HEK293 (cell line): ENCODE results near the gene GNB3.

Experiments
- BCL11A ChIP-seq: fragments of 450-650 bp; formaldehyde crosslinking; IDR thresholded peaks from 2 replicates; pipeline ENCODE4 v1.5.1; 2016; ENCODE audit warnings: low read depth, missing biosample characterization, missing genetic modification characterization
- HOXD13 ChIP-seq: sonication (generic); formaldehyde crosslinking; IDR thresholded peaks from 2 replicates; pipeline ENCODE4 v1.8.0; 2022; ENCODE audit warnings: missing genetic modification reagents, borderline replicate concordance
- RBAK ChIP-seq: fragments of 450-650 bp; formaldehyde crosslinking; IDR thresholded peaks from 2 replicates; pipeline ENCODE4 v1.5.1; 2016; ENCODE audit warnings: missing biosample characterization, missing genetic modification characterization
- SALL2 ChIP-seq: fragments of 450-650 bp; formaldehyde crosslinking; IDR thresholded peaks from 2 replicates; pipeline ENCODE4 v1.5.0; 2017; ENCODE audit warnings: missing biosample characterization, mild to moderate bottlenecking, missing genetic modification characterization, borderline replicate concordance
- TSHZ1 ChIP-seq: fragments of 450-650 bp; formaldehyde crosslinking; IDR thresholded peaks from 2 replicates; pipeline ENCODE4 v1.5.1; 2016; ENCODE audit warnings: missing biosample characterization, missing genetic modification characterization, borderline replicate concordance
- ZBTB10 ChIP-seq: fragments of 450-650 bp; formaldehyde crosslinking; IDR thresholded peaks from 2 replicates; pipeline ENCODE4 v1.5.1; 2016; ENCODE audit warnings: missing biosample characterization, missing genetic modification characterization
- ZNF148 ChIP-seq: fragments of 450-650 bp; formaldehyde crosslinking; IDR thresholded peaks from 2 replicates; pipeline ENCODE4 v1.5.0; 2017; ENCODE audit warnings: missing biosample characterization, missing genetic modification characterization, borderline replicate concordance
- ZNF341 ChIP-seq: fragments of 450-650 bp; formaldehyde crosslinking; IDR thresholded peaks from 2 replicates; pipeline ENCODE4; 2016; ENCODE audit warnings: low read depth, missing biosample characterization, missing genetic modification characterization
- ZNF473 ChIP-seq: fragments of 450-650 bp; formaldehyde crosslinking; IDR thresholded peaks from 2 replicates; pipeline ENCODE4 v1.5.1; 2017; ENCODE audit warnings: missing biosample characterization, missing genetic modification characterization
- ZNF518A ChIP-seq: fragments of 450-650 bp; formaldehyde crosslinking; conservative IDR thresholded peaks from 2 replicates; pipeline ENCODE4 v1.5.1; 2016; ENCODE audit warnings: low read depth, missing biosample characterization, missing genetic modification characterization
- ZNF558 ChIP-seq: fragments of 450-650 bp; formaldehyde crosslinking; IDR thresholded peaks from 2 replicates; pipeline ENCODE4 v1.5.1; 2016; ENCODE audit warnings: missing biosample characterization, missing genetic modification characterization
- ZNF677 ChIP-seq: fragments of 450-650 bp; IDR thresholded peaks from 2 replicates; pipeline ENCODE4 v1.5.0; 2018; ENCODE audit warnings: missing biosample characterization, mild to moderate bottlenecking, missing genetic modification characterization, moderate library complexity
- ZNF76 ChIP-seq: fragments of 450-650 bp; formaldehyde crosslinking; IDR thresholded peaks from 2 replicates; pipeline ENCODE4; 2016; ENCODE audit warnings: low read depth, missing biosample characterization, missing genetic modification characterization, borderline replicate concordance
- ZNF830 ChIP-seq: fragments of 450-650 bp; IDR thresholded peaks from 2 replicates; pipeline ENCODE4 v1.5.0; 2018; ENCODE audit warnings: missing biosample characterization, missing genetic modification characterization, low read depth, mild to moderate bottlenecking, moderate library complexity
- TF ChIP-seq, protein P1 (sequence below): fragments of 450-650 bp; formaldehyde crosslinking; IDR thresholded peaks from 2 replicates; pipeline ENCODE4 v1.5.1; 2016; ENCODE audit warnings: missing biosample characterization, missing genetic modification characterization
- TF ChIP-seq, protein P2 (sequence below): fragments of 450-650 bp; formaldehyde crosslinking; IDR thresholded peaks from 2 replicates; pipeline ENCODE4 v1.5.1; 2016; ENCODE audit warnings: missing biosample characterization, missing genetic modification characterization

Gene GNB3

DNA sequence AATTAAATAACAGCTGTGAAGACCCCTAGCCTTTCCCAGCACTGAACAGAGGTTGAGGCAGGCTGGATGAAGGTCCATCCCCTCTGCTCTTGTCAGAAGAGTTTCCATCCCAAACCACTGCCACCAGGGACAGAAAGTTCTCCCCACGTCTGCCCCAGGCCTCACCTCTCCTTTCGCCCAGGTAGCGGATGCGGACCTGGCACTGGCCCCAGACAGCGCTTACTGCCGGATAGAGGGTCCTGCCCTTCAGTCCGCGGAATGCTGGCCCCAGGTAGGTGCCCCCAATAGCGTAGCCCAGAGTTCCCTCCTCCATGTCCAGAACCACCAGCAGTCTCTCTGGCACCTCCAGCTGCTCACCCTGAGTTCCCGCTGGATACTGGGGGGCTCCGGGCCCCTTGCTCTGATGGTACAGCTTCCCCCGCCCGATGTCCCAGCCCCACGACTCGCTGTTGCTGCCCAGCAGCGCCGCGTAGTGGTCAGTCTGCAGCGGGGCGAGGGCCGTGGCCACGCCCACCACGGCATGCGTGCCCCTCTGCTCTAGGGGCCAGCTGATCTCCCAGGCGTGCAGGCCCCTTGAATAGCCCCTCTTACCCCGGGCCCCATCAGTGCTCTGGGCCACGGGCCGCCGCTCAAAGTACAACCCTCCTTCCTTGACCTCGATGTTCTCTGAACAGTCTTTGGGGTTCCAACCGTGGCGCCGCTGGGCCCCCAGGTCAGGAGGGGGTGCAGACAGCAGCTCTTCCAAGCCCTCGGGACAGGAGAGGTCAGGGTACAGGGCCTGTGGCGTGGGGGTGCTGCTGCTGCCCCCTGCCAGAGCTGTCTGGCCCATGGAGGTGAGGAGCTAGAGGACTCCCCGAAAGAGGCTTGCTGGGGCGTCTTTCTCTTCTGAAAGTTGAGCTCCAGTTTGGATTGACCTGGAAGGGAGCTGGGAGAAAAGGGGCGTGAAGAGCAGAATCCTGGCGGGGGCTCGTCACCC is 31.6 kb downstream of the GNB3 start (continued):
- TF ChIP-seq ZNF677 (tag by site-specific recombination), result no peak
- TF ChIP-seq, protein P1, sequence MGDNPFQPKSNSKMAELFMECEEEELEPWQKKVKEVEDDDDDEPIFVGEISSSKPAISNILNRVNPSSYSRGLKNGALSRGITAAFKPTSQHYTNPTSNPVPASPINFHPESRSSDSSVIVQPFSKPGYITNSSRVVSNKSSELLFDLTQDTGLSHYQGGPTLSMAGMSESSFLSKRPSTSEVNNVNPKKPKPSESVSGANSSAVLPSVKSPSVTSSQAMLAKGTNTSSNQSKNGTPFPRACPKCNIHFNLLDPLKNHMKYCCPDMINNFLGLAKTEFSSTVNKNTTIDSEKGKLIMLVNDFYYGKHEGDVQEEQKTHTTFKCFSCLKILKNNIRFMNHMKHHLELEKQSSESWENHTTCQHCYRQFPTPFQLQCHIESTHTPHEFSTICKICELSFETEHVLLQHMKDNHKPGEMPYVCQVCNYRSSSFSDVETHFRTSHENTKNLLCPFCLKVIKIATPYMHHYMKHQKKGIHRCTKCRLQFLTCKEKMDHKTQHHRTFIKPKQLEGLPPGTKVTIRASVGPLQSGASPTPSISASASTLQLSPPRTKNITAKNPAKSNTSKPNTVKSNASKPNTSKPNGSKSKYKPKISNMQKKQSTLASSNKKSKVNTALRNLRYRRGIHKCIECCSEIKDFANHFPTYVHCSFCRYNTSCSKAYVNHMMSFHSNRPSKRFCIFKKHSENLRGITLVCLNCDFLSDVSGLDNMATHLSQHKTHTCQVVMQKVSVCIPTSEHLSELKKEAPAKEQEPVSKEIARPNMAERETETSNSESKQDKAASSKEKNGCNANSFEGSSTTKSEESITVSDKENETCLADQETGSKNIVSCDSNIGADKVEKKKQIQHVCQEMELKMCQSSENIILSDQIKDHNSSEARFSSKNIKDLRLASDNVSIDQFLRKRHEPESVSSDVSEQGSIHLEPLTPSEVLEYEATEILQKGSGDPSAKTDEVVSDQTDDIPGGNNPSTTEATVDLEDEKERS, result no peak
- TF ChIP-seq ZNF76 (tag by site-specific recombination), result no peak
- TF ChIP-seq ZNF518A (tag by site-specific recombination), result no peak
- peak; percentile 93 for TF ChIP-seq ZBTB10 (tag by site-specific recombination)
- TF ChIP-seq, protein P2, sequence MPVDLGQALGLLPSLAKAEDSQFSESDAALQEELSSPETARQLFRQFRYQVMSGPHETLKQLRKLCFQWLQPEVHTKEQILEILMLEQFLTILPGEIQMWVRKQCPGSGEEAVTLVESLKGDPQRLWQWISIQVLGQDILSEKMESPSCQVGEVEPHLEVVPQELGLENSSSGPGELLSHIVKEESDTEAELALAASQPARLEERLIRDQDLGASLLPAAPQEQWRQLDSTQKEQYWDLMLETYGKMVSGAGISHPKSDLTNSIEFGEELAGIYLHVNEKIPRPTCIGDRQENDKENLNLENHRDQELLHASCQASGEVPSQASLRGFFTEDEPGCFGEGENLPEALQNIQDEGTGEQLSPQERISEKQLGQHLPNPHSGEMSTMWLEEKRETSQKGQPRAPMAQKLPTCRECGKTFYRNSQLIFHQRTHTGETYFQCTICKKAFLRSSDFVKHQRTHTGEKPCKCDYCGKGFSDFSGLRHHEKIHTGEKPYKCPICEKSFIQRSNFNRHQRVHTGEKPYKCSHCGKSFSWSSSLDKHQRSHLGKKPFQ (tag by site-specific recombination), result no peak
- TF ChIP-seq SALL2 (tag by site-specific recombination), result no peak
- no peak for TF ChIP-seq ZNF148 (tag by site-specific recombination)
- TF ChIP-seq ZNF341, result peak; percentile 88
- no peak; the same call in 1 of the 2 replicates for TF ChIP-seq BCL11A (tag by site-specific recombination)
- TF ChIP-seq ZNF473, result no peak
- TF ChIP-seq ZNF558 (tag by site-specific recombination), result no peak
- TF ChIP-seq RBAK (tag by site-specific recombination), result no peak
- no peak for TF ChIP-seq ZNF830 (tag by site-specific recombination)
- no peak for TF ChIP-seq HOXD13
- no peak for TF ChIP-seq TSHZ1
